Fibroblast of lung (primary cell): ENCODE measurements around the gene EXTL1. TPM values are rescaled to one million over a fixed set of nuclear protein-coding genes. Genes with fewer than 3 reads are reported as not detected.
"Not testable (repeated sequence)": the region's sequence is repeated elsewhere in the genome, so short reads cannot be mapped to it uniquely, and the experiment has no call there.

Experiments used
- DNase-seq, 2 donors: peaks; one replicate each; pipeline versions ENCODE4 v3.0.0 to v3.0.0-alpha.2; 2010; ENCODE audit warnings: low read depth in 2 of 2
- H2AFZ ChIP-seq: 2 replicates; pipeline ENCODE4 v1.5.1; 2012; ENCODE audit warnings: low read length, control low read depth, inconsistent platforms
- H3K27ac ChIP-seq: 2 replicates; pipeline ENCODE4 v1.5.1; 2011; ENCODE audit warnings: low read length, control low read depth; ENCODE audit not compliant: insufficient read depth
- H3K27me3 ChIP-seq: 2 replicates; pipeline ENCODE4 v1.5.1; 2011; ENCODE audit warnings: mild to moderate bottlenecking, low read length; ENCODE audit not compliant: control insufficient read depth, insufficient read depth
- H3K36me3 ChIP-seq: 2 replicates; pipeline ENCODE4 v1.5.1; 2011; ENCODE audit warnings: low read length; ENCODE audit not compliant: control insufficient read depth, insufficient read depth
- H3K4me1 ChIP-seq: 2 replicates; pipeline ENCODE4 v1.5.1; 2011; ENCODE audit warnings: low read length; ENCODE audit not compliant: control insufficient read depth, insufficient read depth; ENCODE audit errors: extremely low read depth
- H3K4me2 ChIP-seq: 2 replicates; pipeline ENCODE4 v1.5.1; 2011; ENCODE audit warnings: low read length, control low read depth; ENCODE audit not compliant: insufficient read depth; ENCODE audit errors: extremely low read depth
- H3K4me3 ChIP-seq, 4 experiments: fragments of 200-600 bp in 1 of 4; sonication (generic) in 1 of 4; replicated peaks in 1 of 4; 2 replicates each; pipeline ENCODE4 v1.5.1; 2011 to 2016; ENCODE audit warnings: low read length in 4 of 4, low read depth in 3 of 4, mild to moderate bottlenecking in 3 of 4, control low read depth in 2 of 4, inconsistent platforms in 1 of 4, mixed read lengths in 1 of 4; ENCODE audit not compliant: insufficient read depth in 1 of 4; ENCODE audit errors: control extremely low read depth in 1 of 4
- H3K79me2 ChIP-seq: 2 replicates; pipeline ENCODE4 v1.5.1; 2012; ENCODE audit warnings: mild to moderate bottlenecking, low read length, inconsistent platforms; ENCODE audit not compliant: control insufficient read depth, insufficient read depth
- H3K9ac ChIP-seq: 2 replicates; pipeline ENCODE4 v1.5.1; 2011; ENCODE audit warnings: mild to moderate bottlenecking, low read length, control low read depth; ENCODE audit not compliant: insufficient read depth
- H3K9me3 ChIP-seq: 2 replicates; pipeline ENCODE4 v1.5.1; 2012; ENCODE audit warnings: low read depth, low read length; ENCODE audit not compliant: control insufficient read depth, insufficient read depth
- H4K20me1 ChIP-seq: 2 replicates; pipeline ENCODE4 v1.5.1; 2011; ENCODE audit warnings: low read length; ENCODE audit not compliant: control insufficient read depth, insufficient read depth; ENCODE audit errors: extremely low read depth
- CTCF ChIP-seq, 2 donors: IDR thresholded peaks in 1 of 2; conservative IDR thresholded peaks in 1 of 2; 1 replicate in 1 of 2; 2 replicates in 1 of 2; pipeline ENCODE4 v1.5.1; 2011 to 2012; ENCODE audit warnings: low read length in 2 of 2, control low read depth in 1 of 2, inconsistent platforms in 1 of 2, low read depth in 1 of 2, mild to moderate bottlenecking in 1 of 2
- EZH2 ChIP-seq: IDR thresholded peaks from 2 replicates; pipeline ENCODE4 v1.5.1; 2012; ENCODE audit warnings: low read length, control low read depth, mild to moderate bottlenecking; ENCODE audit errors: missing control alignments
- polyA plus RNA-seq, 2 donors: library from polyadenylated mRNA; depleted of rRNA in 1 of 2; stranded (reverse) in 1 of 2; unstranded in 1 of 2; fragments of >200 nt; gene quantifications; 2 replicates each; pipeline ENCODE4 v1.2.1, GENCODE V29; 2011 to 2012; ENCODE audit warnings: missing spikeins in 1 of 2
- total RNA-seq: library from RNA; depleted of rRNA; stranded (reverse); fragments of >200 nt; gene quantifications from 2 replicates; pipeline ENCODE4 v1.2.1, GENCODE V29; 2014

EXTL1 gene
- total and polyA plus RNA-seq, 2 donors (not counting 1 experiment from before 2014, with no cell fraction given) = 0.33 to 0.39 TPM

GRCh38 chr1:25979210-25979609 lies 42.4 kb upstream of the EXTL1 start:
- no peaks in the 10 kb centered on the region for H4K20me1 ChIP-seq
- no peak overlapping the region for H3K27ac ChIP-seq
- TF ChIP-seq CTCF (conservative IDR thresholded peaks at IDR 0.05 in 1 of 2, IDR thresholded peaks at IDR 0.05 in 1 of 2; ENCODE audit: low read depth in 1 of 2, low read length in 2 of 2) (no peak), EZH2 (no peak)
- H3K4me1 ChIP-seq = no peaks in the 10 kb centered on the region
- no peak for DNase-seq
- H3K9ac ChIP-seq = no peak overlapping the region
- H3K4me3 ChIP-seq = no peak overlapping the region
- no peaks in the 10 kb centered on the region for H3K79me2 ChIP-seq
- H3K36me3 ChIP-seq = peaks cover 4% of the 10 kb centered on the region
- no peaks in the 10 kb centered on the region for H3K27me3 ChIP-seq
- no peak overlapping the region for H3K4me2 ChIP-seq
- no peaks in the 10 kb centered on the region for H3K9me3 ChIP-seq
- H2AFZ ChIP-seq = no peak overlapping the region

GRCh38 chr1:25985171-25985570 lies 36.4 kb upstream of the EXTL1 start:
- H4K20me1 ChIP-seq = no peaks in the 10 kb centered on the region
- no peak overlapping the region for H3K9ac ChIP-seq
- no peak overlapping the region for H3K4me2 ChIP-seq
- H3K79me2 ChIP-seq = no peaks in the 10 kb centered on the region
- no peak overlapping the region for H3K4me3 ChIP-seq
- H3K27ac ChIP-seq = no peak overlapping the region
- no peaks in the 10 kb centered on the region for H3K9me3 ChIP-seq
- TF ChIP-seq EZH2 (no peak), CTCF (conservative IDR thresholded peaks at IDR 0.05 in 1 of 2, IDR thresholded peaks at IDR 0.05 in 1 of 2; ENCODE audit: low read depth in 1 of 2, low read length in 2 of 2) (no peak)
- H3K4me1 ChIP-seq = no peaks in the 10 kb centered on the region
- H3K36me3 ChIP-seq = peaks cover 2% of the 10 kb centered on the region
- H2AFZ ChIP-seq = no peak overlapping the region
- no peak for DNase-seq
- no peaks in the 10 kb centered on the region for H3K27me3 ChIP-seq

GRCh38 chr1:25985670-25986069 lies 35.9 kb upstream of the EXTL1 start:
- Histone ChIP-seq H3K4me3 (no peak overlapping the region), H3K9me3 (no peaks in the 10 kb centered on the region), H3K36me3 (peaks cover 2% of the 10 kb centered on the region), H3K4me2 (no peak overlapping the region), H3K27me3 (no peaks in the 10 kb centered on the region), H3K4me1 (no peaks in the 10 kb centered on the region), H3K79me2 (no peaks in the 10 kb centered on the region), H4K20me1 (no peaks in the 10 kb centered on the region), H3K27ac (no peak overlapping the region), H3K9ac (no peak overlapping the region), H2AFZ (no peak overlapping the region)
- TF ChIP-seq CTCF (conservative IDR thresholded peaks at IDR 0.05 in 1 of 2, IDR thresholded peaks at IDR 0.05 in 1 of 2; ENCODE audit: low read depth in 1 of 2, low read length in 2 of 2) = no peak
- no peak for TF ChIP-seq EZH2
- no peak for DNase-seq

- DNase-seq, H3K4me1 ChIP-seq, H4K20me1 ChIP-seq, H3K36me3 ChIP-seq, H3K79me2 ChIP-seq, H3K4me3 ChIP-seq, H3K27me3 ChIP-seq, H2AFZ ChIP-seq, H3K9ac ChIP-seq, H3K4me2 ChIP-seq, H3K27ac ChIP-seq, H3K9me3 ChIP-seq: not testable (repeated sequence)
Measured at GRCh38 chr1:25986773-25987172, 34.8 kb upstream of the EXTL1 start.
